ENCODE data around the gene ANKRD55.

The ANKRD55 gene

DNA sequence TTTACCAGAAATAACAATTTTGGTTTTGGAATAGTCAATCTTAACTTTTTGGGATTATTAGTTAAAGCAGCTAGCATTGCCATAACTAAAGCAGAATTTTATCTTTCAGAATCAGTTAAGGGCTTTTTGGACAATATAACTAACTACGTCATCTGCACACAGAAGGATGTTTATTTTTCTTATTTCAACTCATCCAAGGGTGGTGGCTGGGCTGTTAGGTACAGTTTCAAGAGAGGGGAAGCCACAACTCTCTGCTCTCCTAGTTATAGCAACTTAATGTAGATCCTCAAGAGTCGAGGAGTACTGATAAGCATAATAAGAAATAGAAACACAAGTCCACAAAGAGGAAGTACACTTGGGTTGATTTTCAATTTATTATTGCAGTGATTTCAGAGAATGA is 65.6 kb downstream of the ANKRD55 start:
- H3K4me1 ChIP-seq (ENCODE audit: low read length) = peaks cover 20% of the 10 kb centered on the region
- H3K27me3 ChIP-seq (replicated peaks; ENCODE audit: insufficient read depth, low read length) = no peaks in the 10 kb centered on the region
- no peak overlapping the region for H2AFZ ChIP-seq (ENCODE audit: low read length)
- no peaks in the 10 kb centered on the region for H3K9me2 ChIP-seq (replicated peaks; ENCODE audit: insufficient read depth, low read length)
- no peak overlapping the region; the same call in 1 of the 2 replicates for H3K4me3 ChIP-seq (ENCODE audit: low read length)
- H3K4me2 ChIP-seq (ENCODE audit: low read depth, low read length) = peak overlapping the region; percentile 19
- TF ChIP-seq, protein P1, sequence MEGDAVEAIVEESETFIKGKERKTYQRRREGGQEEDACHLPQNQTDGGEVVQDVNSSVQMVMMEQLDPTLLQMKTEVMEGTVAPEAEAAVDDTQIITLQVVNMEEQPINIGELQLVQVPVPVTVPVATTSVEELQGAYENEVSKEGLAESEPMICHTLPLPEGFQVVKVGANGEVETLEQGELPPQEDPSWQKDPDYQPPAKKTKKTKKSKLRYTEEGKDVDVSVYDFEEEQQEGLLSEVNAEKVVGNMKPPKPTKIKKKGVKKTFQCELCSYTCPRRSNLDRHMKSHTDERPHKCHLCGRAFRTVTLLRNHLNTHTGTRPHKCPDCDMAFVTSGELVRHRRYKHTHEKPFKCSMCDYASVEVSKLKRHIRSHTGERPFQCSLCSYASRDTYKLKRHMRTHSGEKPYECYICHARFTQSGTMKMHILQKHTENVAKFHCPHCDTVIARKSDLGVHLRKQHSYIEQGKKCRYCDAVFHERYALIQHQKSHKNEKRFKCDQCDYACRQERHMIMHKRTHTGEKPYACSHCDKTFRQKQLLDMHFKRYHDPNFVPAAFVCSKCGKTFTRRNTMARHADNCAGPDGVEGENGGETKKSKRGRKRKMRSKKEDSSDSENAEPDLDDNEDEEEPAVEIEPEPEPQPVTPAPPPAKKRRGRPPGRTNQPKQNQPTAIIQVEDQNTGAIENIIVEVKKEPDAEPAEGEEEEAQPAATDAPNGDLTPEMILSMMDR (IDR thresholded peaks at IDR 0.05; ENCODE audit: low read length) = no peak
- TF ChIP-seq EZH2phosphoT487 (IDR thresholded peaks at IDR 0.05; ENCODE audit: low read length) (no peak), EZH2 (optimal IDR thresholded peaks at IDR 0.05; ENCODE audit: low read depth, low read length) (no peak)
- H3K36me3 ChIP-seq (replicated peaks; ENCODE audit: insufficient read depth, low read length) = no peaks in the 10 kb centered on the region
- H4K20me1 ChIP-seq (ENCODE audit: insufficient read depth, low read length) = no peaks in the 10 kb centered on the region
- no peaks in the 10 kb centered on the region for H3K79me2 ChIP-seq (ENCODE audit: low read length)
- no peaks in the 10 kb centered on the region for H3K9me3 ChIP-seq (replicated peaks; ENCODE audit: insufficient read depth, low read length)
- H3K9ac ChIP-seq (ENCODE audit: low read length) = no peak overlapping the region
- H3K27ac ChIP-seq (ENCODE audit: low read length) = peak overlapping the region; percentile 14; the same call in 1 of the 2 replicates
- peak; percentile 49 for DNase-seq
- peaks cover 8% of the 10 kb centered on the region for H3F3A ChIP-seq (ENCODE audit: insufficient read depth, low read length)

DNA sequence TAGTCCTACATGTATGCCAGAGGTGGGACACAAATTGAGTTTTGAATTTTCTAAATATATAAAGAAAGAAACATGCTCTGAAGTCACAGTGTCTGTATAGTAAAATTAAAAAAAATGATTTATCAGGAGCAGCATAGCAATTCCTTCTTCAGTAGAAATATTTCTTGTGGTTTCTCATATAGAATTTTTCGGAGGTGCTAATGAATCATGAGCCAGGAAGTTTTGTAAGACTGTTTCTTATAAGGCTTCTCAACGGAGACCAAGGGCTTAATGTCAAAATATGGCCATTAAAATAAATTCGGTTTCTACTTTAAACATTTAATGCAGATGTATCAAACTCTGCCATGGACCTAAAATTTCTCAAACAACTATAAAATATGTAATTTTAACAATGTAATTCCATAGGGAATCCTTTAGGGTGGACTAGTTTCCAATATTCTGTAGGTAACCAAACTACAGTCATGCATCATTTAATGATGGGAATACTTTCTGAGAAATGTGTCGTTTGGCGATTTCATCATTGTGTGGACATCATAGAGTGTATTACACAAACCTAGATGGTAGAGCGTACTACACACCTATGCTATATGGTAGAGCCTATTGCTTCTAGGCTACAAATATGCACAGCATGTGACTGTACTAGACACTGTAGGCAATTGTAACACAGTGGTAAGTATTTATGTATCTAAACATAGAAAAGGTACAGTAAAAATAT is 66.3 kb downstream of the ANKRD55 start:
- H3K27ac ChIP-seq (ENCODE audit: low read length) = peak overlapping the region; percentile 14; the same call in 1 of the 2 replicates
- no peaks in the 10 kb centered on the region for H3K9me3 ChIP-seq (replicated peaks; ENCODE audit: insufficient read depth, low read length)
- H3K79me2 ChIP-seq (ENCODE audit: low read length) = no peaks in the 10 kb centered on the region
- H3K27me3 ChIP-seq (replicated peaks; ENCODE audit: insufficient read depth, low read length) = no peaks in the 10 kb centered on the region
- H3K9ac ChIP-seq (ENCODE audit: low read length) = no peak overlapping the region
- H2AFZ ChIP-seq (ENCODE audit: low read length) = no peak overlapping the region
- TF ChIP-seq, protein P1 (IDR thresholded peaks at IDR 0.05; ENCODE audit: low read length) = no peak
- no peak for TF ChIP-seq EZH2 (optimal IDR thresholded peaks at IDR 0.05; ENCODE audit: low read depth, low read length)
- no peak for TF ChIP-seq EZH2phosphoT487 (IDR thresholded peaks at IDR 0.05; ENCODE audit: low read length)
- peaks cover 24% of the 10 kb centered on the region for H3K4me1 ChIP-seq (ENCODE audit: low read length)
- H3K4me2 ChIP-seq (ENCODE audit: low read depth, low read length) = peak overlapping the region; percentile 19; the same call in 1 of the 2 replicates
- H4K20me1 ChIP-seq (ENCODE audit: insufficient read depth, low read length) = no peaks in the 10 kb centered on the region
- DNase-seq = no peak
- H3F3A ChIP-seq (ENCODE audit: insufficient read depth, low read length) = peaks cover 8% of the 10 kb centered on the region
- H3K36me3 ChIP-seq (replicated peaks; ENCODE audit: insufficient read depth, low read length) = no peaks in the 10 kb centered on the region
- H3K4me3 ChIP-seq (ENCODE audit: low read length) = no peak overlapping the region
- no peaks in the 10 kb centered on the region for H3K9me2 ChIP-seq (replicated peaks; ENCODE audit: insufficient read depth, low read length)

DNA sequence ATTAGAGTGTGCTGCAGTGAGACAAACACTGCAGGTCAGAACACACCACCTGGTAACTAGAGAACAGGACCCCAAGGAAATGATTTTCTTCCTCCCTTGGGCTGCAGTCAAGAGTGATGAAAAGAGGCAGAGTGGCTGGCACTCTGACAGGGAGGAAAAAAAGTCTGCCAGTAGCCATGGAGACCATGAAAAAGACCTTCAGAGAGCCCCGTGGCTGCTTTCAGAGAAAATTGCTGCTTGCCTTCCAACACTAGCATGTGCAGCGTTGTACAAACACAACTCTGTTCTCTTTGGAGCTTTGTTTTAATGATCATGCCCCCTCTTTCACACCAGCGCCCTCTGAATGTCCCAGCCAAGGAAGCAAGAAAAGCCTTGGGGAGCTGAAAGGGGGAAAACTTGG is 68.8 kb downstream of the ANKRD55 start:
- H3K9ac ChIP-seq (ENCODE audit: low read length) = no peak overlapping the region
- H3K4me2 ChIP-seq (ENCODE audit: low read depth, low read length) = no peak overlapping the region
- H3K4me1 ChIP-seq (ENCODE audit: low read length) = peaks cover 38% of the 10 kb centered on the region
- no peaks in the 10 kb centered on the region for H3K27me3 ChIP-seq (replicated peaks; ENCODE audit: insufficient read depth, low read length)
- no peaks in the 10 kb centered on the region for H3K36me3 ChIP-seq (replicated peaks; ENCODE audit: insufficient read depth, low read length)
- no peaks in the 10 kb centered on the region for H4K20me1 ChIP-seq (ENCODE audit: insufficient read depth, low read length)
- peaks cover 8% of the 10 kb centered on the region for H3F3A ChIP-seq (ENCODE audit: insufficient read depth, low read length)
- no peaks in the 10 kb centered on the region for H3K79me2 ChIP-seq (ENCODE audit: low read length)
- DNase-seq = no peak
- no peaks in the 10 kb centered on the region for H3K9me2 ChIP-seq (replicated peaks; ENCODE audit: insufficient read depth, low read length)
- H2AFZ ChIP-seq (ENCODE audit: low read length) = no peak overlapping the region
- no peak overlapping the region for H3K4me3 ChIP-seq (ENCODE audit: low read length)
- H3K27ac ChIP-seq (ENCODE audit: low read length) = no peak overlapping the region
- TF ChIP-seq EZH2phosphoT487 (IDR thresholded peaks at IDR 0.05; ENCODE audit: low read length) (no peak), EZH2 (optimal IDR thresholded peaks at IDR 0.05; ENCODE audit: low read depth, low read length) (no peak)
- TF ChIP-seq, protein P1 (IDR thresholded peaks at IDR 0.05; ENCODE audit: low read length) = no peak
- H3K9me3 ChIP-seq (replicated peaks; ENCODE audit: insufficient read depth, low read length) = no peaks in the 10 kb centered on the region
